HepG2 (cell line): ENCODE results near the gene USP5. TPM values are rescaled to one million over a fixed set of nuclear protein-coding genes. Genes with fewer than 3 reads are reported as not detected.

Source experiments
- ETV5 ChIP-seq: IDR thresholded peaks from 2 replicates; pipeline ENCODE4 v1.6.1; 2018; ENCODE audit warnings: missing biosample characterization, missing genetic modification reagents, inconsistent platforms, borderline replicate concordance
- FOXJ3 ChIP-seq: sonication (generic); formaldehyde crosslinking; IDR thresholded peaks from 2 replicates; pipeline ENCODE4 v1.4.0; 2020; ENCODE audit warnings: missing genetic modification reagents, mild to moderate bottlenecking, borderline replicate concordance
- HOXA7 ChIP-seq: sonication (generic); formaldehyde crosslinking; IDR thresholded peaks from 2 replicates; pipeline ENCODE4 v1.8.1; 2022; ENCODE audit warnings: mild to moderate bottlenecking, missing genetic modification reagents, moderate library complexity
- PITX1 ChIP-seq: sonication (generic); formaldehyde crosslinking; IDR thresholded peaks from 2 replicates; pipeline ENCODE4 v1.5.1; 2020; ENCODE audit warnings: mild to moderate bottlenecking, missing genetic modification reagents
- RARG ChIP-seq: sonication (generic); formaldehyde crosslinking; IDR thresholded peaks from 2 replicates; pipeline ENCODE4 v1.4.0; 2020; ENCODE audit warnings: low read depth, mild to moderate bottlenecking, missing genetic modification reagents
- RFXAP ChIP-seq: sonication (generic); formaldehyde crosslinking; IDR thresholded peaks from 2 replicates; pipeline ENCODE4 v1.4.0; 2020; ENCODE audit warnings: missing genetic modification reagents, borderline replicate concordance
- SNAI1 ChIP-seq: sonication (generic); formaldehyde crosslinking; IDR thresholded peaks from 2 replicates; pipeline ENCODE4 v1.5.0; 2020; ENCODE audit warnings: mild to moderate bottlenecking, missing genetic modification reagents, borderline replicate concordance
- SOX5 ChIP-seq: IDR thresholded peaks from 2 replicates; pipeline ENCODE4 v1.6.1; 2016; ENCODE audit warnings: borderline replicate concordance
- SRSF1 ChIP-seq: fragments of 200-400 bp; formaldehyde crosslinking; optimal IDR thresholded peaks from 2 replicates; pipeline ENCODE3; 2017; ENCODE audit warnings: mild to moderate bottlenecking, low read depth, low read length, moderate library complexity
- SRSF9 ChIP-seq: fragments of 200-400 bp; formaldehyde crosslinking; IDR thresholded peaks from 2 replicates; pipeline ENCODE4 v1.6.1; 2018; ENCODE audit warnings: borderline replicate concordance, mild to moderate bottlenecking, low read depth, low read length; ENCODE audit not compliant: insufficient read depth, poor library complexity, severe bottlenecking
- ZNF121 ChIP-seq: sonication (generic); formaldehyde crosslinking; IDR thresholded peaks from 2 replicates; pipeline ENCODE4 v1.5.0; 2020; ENCODE audit warnings: mild to moderate bottlenecking, missing genetic modification reagents
- ZNF224 ChIP-seq: sonication (generic); formaldehyde crosslinking; IDR thresholded peaks from 2 replicates; pipeline ENCODE4 v1.5.0; 2020; ENCODE audit warnings: mild to moderate bottlenecking, missing genetic modification reagents
- ZNF256 ChIP-seq: sonication (generic); formaldehyde crosslinking; conservative IDR thresholded peaks from 2 replicates; pipeline ENCODE4 v1.4.0; 2020; ENCODE audit warnings: missing genetic modification reagents
- ZNF260 ChIP-seq: sonication (generic); formaldehyde crosslinking; IDR thresholded peaks from 2 replicates; pipeline ENCODE4 v1.4.0; 2020; ENCODE audit warnings: missing genetic modification reagents, low read depth, mild to moderate bottlenecking, borderline replicate concordance
- ZNF33A ChIP-seq: sonication (generic); formaldehyde crosslinking; IDR thresholded peaks from 2 replicates; pipeline ENCODE4 v1.5.1; 2020; ENCODE audit warnings: missing genetic modification reagents, mild to moderate bottlenecking, moderate library complexity, borderline replicate concordance
- ZNF354B ChIP-seq: sonication (generic); formaldehyde crosslinking; IDR thresholded peaks from 2 replicates; pipeline ENCODE4 v1.8.0; 2022; ENCODE audit warnings: mild to moderate bottlenecking, missing genetic modification reagents
- ZNF670 ChIP-seq: sonication (generic); formaldehyde crosslinking; IDR thresholded peaks from 2 replicates; pipeline ENCODE4 v1.8.0; 2022; ENCODE audit warnings: mild to moderate bottlenecking, missing genetic modification reagents, borderline replicate concordance
- polyA plus RNA-seq, 8 experiments: library from polyadenylated mRNA; depleted of rRNA in 3 of 8; stranded (reverse) in 7 of 8; unstranded in 1 of 8; fragments of >200 nt; fragmentation: Illumina TruSeq in 4 of 8; extraction: Trizol in 4 of 8; gene quantifications; 2 replicates each; pipeline versions ENCODE4 v1.2.1 to v1.2.3, GENCODE V29; 2011 to 2016; ENCODE audit warnings: low read depth in 4 of 8, missing spikeins in 1 of 8, mixed read lengths in 1 of 8; ENCODE audit not compliant: insufficient read depth in 1 of 8
- total RNA-seq, 5 experiments: library from RNA; depleted of rRNA; stranded (reverse); fragments of >200 nt; fragmentation: Illumina TruSeq; extraction: Trizol; gene quantifications; 2 replicates each; pipeline ENCODE4 v1.2.3, GENCODE V29; 2016; ENCODE audit warnings: low read depth in 1 of 5
- TF ChIP-seq, protein P1 (sequence below): sonication (generic); formaldehyde crosslinking; IDR thresholded peaks from 2 replicates; pipeline ENCODE4 v1.5.0; 2020; ENCODE audit warnings: missing genetic modification reagents
- TF ChIP-seq, protein P2 (sequence below): IDR thresholded peaks from 2 replicates; pipeline ENCODE4 v1.6.1; 2012; ENCODE audit warnings: low read depth, low read length, improper control_type of control experiment
- TF ChIP-seq, protein P3 (sequence below): sonication (generic); formaldehyde crosslinking; IDR thresholded peaks from 2 replicates; pipeline ENCODE4 v1.8.0; 2023; ENCODE audit warnings: mild to moderate bottlenecking, missing genetic modification reagents
- TF ChIP-seq, protein P4 (sequence below): sonication (generic); formaldehyde crosslinking; IDR thresholded peaks from 2 replicates; pipeline ENCODE4 v1.5.0; 2020; ENCODE audit warnings: missing genetic modification reagents, mild to moderate bottlenecking, borderline replicate concordance
- TF ChIP-seq, protein P5 (sequence below): IDR thresholded peaks from 2 replicates; pipeline ENCODE4 v1.6.1; 2016; ENCODE audit warnings: low read depth

The USP5 gene
- total and polyA plus RNA-seq, 2 of the 13 experiments (the other 11 are each of a cell fraction or from before 2014, with no cell fraction given), result 39.6 to 56.0 TPM

DNA sequence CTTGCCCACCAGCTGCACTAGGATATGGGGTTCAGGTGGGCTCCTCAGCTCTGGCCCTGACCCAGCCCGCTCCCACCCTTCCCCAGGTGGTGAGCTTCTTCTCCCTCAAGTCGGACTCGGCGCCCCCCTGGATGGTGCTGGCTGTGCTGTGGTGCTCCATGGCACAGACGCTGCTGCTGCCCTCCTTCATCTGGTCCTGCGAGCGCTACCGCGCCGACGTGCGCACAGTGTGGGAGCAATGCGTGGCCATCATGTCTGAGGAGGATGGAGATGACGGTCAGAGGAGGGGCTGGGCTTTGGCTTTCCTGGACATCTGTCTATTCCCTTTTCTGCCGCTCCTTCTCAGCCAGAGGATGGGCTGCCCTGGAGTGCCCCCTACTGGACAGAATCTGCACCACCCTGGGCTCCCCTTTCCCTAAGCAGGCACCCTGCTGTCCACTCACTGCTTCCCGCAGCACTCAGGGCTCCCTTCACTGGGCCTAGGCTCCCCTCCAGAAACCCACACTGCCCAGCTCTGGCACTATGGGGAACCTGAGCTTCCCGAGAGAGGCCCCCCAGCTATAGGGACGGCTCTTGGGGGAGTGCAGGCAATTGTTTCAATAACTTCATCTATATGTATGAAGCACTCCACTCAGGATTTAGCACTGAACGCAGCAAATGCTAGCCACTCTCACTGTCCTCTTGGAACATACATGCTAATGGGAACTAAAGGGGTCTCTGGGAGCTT, 26.4 kb upstream of the USP5 start (continued):
- TF ChIP-seq ZNF670 (CRISPR knock-in tag) (no peak), ZNF33A (CRISPR knock-in tag) (no peak), ZNF224 (CRISPR knock-in tag) (no peak), ETV5 (CRISPR knock-in tag) (no peak), RFXAP (no peak; the same call in 1 of the 2 replicates), FOXJ3 (CRISPR knock-in tag) (no peak), RARG (no peak), PITX1 (CRISPR knock-in tag) (no peak), SRSF9 (no peak), ZNF354B (CRISPR knock-in tag) (no peak), SRSF1 (no peak), SOX5 (CRISPR knock-in tag) (0 out of 2 replicates have a peak, but pooled peaks have one; percentile 11), ZNF121 (CRISPR knock-in tag) (no peak), SNAI1 (CRISPR knock-in tag) (no peak), ZNF260 (no peak), ZNF256 (no peak), HOXA7 (CRISPR knock-in tag) (no peak)
- TF ChIP-seq, protein P1, sequence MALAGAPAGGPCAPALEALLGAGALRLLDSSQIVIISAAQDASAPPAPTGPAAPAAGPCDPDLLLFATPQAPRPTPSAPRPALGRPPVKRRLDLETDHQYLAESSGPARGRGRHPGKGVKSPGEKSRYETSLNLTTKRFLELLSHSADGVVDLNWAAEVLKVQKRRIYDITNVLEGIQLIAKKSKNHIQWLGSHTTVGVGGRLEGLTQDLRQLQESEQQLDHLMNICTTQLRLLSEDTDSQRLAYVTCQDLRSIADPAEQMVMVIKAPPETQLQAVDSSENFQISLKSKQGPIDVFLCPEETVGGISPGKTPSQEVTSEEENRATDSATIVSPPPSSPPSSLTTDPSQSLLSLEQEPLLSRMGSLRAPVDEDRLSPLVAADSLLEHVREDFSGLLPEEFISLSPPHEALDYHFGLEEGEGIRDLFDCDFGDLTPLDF (CRISPR knock-in tag), result no peak
- TF ChIP-seq, protein P2, sequence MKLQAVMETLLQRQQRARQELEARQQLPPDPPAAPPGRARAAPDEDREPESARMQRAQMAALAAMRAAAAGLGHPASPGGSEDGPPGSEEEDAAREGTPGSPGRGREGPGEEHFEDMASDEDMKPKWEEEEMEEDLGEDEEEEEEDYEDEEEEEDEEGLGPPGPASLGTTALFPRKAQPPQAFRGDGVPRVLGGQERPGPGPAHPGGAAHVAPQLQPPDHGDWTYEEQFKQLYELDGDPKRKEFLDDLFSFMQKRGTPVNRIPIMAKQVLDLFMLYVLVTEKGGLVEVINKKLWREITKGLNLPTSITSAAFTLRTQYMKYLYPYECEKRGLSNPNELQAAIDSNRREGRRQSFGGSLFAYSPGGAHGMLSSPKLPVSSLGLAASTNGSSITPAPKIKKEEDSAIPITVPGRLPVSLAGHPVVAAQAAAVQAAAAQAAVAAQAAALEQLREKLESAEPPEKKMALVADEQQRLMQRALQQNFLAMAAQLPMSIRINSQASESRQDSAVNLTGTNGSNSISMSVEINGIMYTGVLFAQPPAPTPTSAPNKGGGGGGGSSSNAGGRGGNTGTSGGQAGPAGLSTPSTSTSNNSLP, result no peak
- TF ChIP-seq, protein P3, sequence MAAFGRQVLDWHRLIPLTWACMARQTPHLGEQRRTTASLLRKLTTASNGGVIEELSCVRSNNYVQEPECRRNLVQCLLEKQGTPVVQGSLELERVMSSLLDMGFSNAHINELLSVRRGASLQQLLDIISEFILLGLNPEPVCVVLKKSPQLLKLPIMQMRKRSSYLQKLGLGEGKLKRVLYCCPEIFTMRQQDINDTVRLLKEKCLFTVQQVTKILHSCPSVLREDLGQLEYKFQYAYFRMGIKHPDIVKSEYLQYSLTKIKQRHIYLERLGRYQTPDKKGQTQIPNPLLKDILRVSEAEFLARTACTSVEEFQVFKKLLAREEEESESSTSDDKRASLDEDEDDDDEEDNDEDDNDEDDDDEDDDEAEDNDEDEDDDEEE, result 0 out of 2 replicates have a peak, but pooled peaks have one; percentile 36
- TF ChIP-seq, protein P4, sequence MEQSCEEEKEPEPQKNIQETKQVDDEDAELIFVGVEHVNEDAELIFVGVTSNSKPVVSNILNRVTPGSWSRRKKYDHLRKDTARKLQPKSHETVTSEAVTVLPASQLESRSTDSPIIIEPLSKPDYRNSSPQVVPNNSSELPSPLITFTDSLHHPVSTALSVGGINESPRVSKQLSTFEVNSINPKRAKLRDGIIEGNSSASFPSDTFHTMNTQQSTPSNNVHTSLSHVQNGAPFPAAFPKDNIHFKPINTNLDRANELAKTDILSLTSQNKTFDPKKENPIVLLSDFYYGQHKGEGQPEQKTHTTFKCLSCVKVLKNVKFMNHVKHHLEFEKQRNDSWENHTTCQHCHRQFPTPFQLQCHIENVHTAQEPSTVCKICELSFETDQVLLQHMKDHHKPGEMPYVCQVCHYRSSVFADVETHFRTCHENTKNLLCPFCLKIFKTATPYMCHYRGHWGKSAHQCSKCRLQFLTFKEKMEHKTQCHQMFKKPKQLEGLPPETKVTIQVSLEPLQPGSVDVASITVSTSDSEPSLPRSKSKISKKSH (CRISPR knock-in tag), result no peak
- TF ChIP-seq, protein P5, sequence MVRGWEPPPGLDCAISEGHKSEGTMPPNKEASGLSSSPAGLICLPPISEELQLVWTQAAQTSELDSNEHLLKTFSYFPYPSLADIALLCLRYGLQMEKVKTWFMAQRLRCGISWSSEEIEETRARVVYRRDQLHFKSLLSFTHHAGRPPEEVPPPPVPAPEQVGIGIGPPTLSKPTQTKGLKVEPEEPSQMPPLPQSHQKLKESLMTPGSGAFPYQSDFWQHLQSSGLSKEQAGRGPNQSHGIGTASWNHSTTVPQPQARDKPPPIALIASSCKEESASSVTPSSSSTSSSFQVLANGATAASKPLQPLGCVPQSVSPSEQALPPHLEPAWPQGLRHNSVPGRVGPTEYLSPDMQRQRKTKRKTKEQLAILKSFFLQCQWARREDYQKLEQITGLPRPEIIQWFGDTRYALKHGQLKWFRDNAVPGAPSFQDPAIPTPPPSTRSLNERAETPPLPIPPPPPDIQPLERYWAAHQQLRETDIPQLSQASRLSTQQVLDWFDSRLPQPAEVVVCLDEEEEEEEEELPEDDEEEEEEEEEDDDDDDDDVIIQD (CRISPR knock-in tag), result no peak
